Osteoblast (primary cell): ENCODE measurements around the gene CHST13. TPM values are rescaled to one million over a fixed set of nuclear protein-coding genes. Genes with fewer than 3 reads are reported as not detected.

Experiments used
- DNase-seq: peaks from one replicate; pipeline ENCODE4 v3.0.0; 2011; ENCODE audit warnings: low spot score, mixed read lengths; ENCODE audit not compliant: insufficient read length; ENCODE audit errors: missing footprints
- H2AFZ ChIP-seq: 2 replicates; pipeline ENCODE4 v1.6.0; 2011; ENCODE audit warnings: mild to moderate bottlenecking, low read length
- H3K27ac ChIP-seq: 2 replicates; pipeline ENCODE4 v1.5.1; 2011; ENCODE audit warnings: mild to moderate bottlenecking, low read depth, low read length, moderate library complexity
- H3K27me3 ChIP-seq: 2 replicates; pipeline ENCODE4 v1.6.0; 2012; ENCODE audit warnings: mild to moderate bottlenecking, control low read depth, inconsistent platforms, low read length, moderate library complexity; ENCODE audit not compliant: insufficient read depth
- H3K36me3 ChIP-seq: 2 replicates; pipeline ENCODE4 v1.5.1; 2011; ENCODE audit warnings: mild to moderate bottlenecking, low read length, control low read depth, moderate library complexity; ENCODE audit not compliant: insufficient read depth
- H3K4me1 ChIP-seq: 2 replicates; pipeline ENCODE4 v1.5.1; 2011; ENCODE audit warnings: mild to moderate bottlenecking, low read length, control low read depth, moderate library complexity; ENCODE audit not compliant: insufficient read depth
- H3K4me2 ChIP-seq: 2 replicates; pipeline ENCODE4 v1.6.0; 2011; ENCODE audit warnings: mild to moderate bottlenecking, low read length; ENCODE audit not compliant: insufficient read depth
- H3K4me3 ChIP-seq: fragments of 200-600 bp; sonication (generic); 3 replicates; pipeline ENCODE4 v1.5.1; 2012; ENCODE audit warnings: mild to moderate bottlenecking, low read length, inconsistent platforms; ENCODE audit not compliant: insufficient read depth
- H3K79me2 ChIP-seq: 2 replicates; pipeline ENCODE4 v1.6.0; 2012; ENCODE audit warnings: mild to moderate bottlenecking, low read length, control low read depth, inconsistent platforms; ENCODE audit not compliant: insufficient read depth
- H3K9me3 ChIP-seq: 2 replicates; pipeline ENCODE4 v1.5.1; 2011; ENCODE audit warnings: low read depth, low read length, control low read depth
- H4K20me1 ChIP-seq: 2 replicates; pipeline ENCODE4 v1.6.0; 2012; ENCODE audit warnings: mild to moderate bottlenecking, low read length, control low read depth; ENCODE audit not compliant: insufficient read depth
- total RNA-seq: library from RNA; depleted of rRNA; stranded (reverse); fragments of >200 nt; gene quantifications from 2 replicates; pipeline ENCODE4 v1.2.3, GENCODE V29; 2012
- TF ChIP-seq, protein P1 (sequence below): IDR thresholded peaks from 2 replicates; pipeline ENCODE4 v1.5.1; 2011; ENCODE audit warnings: mild to moderate bottlenecking, low read depth, low read length, moderate library complexity; ENCODE audit errors: extremely low read depth

CHST13 gene
- total RNA-seq, 1 donor = under 0.01 TPM

DNA sequence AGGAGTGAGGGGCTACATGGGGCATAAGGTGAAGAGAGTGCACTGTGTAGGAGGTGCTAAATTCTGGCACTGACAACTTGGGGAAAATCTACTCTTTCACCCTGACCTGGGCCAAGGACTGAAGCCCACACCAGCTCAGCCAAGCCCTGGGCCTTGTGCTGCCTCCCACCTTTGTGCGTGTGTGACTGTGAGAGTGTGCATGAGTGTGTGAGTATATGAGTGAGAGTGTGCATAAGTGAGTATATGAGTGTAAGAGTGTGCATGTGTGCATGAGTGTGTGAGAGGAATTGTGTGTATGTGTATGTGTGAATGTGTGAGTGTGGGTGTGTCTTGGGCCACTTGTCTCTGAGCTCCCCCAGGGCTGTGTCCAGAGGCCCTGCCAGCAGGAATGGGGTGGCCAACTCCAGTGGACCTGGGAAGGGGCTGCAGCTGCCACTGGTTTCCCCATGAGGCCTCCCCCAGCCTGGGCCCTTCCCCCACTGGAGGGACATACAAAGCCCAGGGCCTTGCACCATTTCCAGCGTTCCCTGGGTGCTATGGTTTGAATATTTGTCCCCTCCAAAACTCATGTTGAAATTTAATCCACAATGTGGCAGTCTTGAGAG lies 19.6 kb downstream of the CHST13 start:
- H3K4me1 ChIP-seq = peaks cover 14% of the 10 kb centered on the region
- no peak overlapping the region for H3K4me3 ChIP-seq
- DNase-seq = peak; percentile 76
- TF ChIP-seq, protein P1, sequence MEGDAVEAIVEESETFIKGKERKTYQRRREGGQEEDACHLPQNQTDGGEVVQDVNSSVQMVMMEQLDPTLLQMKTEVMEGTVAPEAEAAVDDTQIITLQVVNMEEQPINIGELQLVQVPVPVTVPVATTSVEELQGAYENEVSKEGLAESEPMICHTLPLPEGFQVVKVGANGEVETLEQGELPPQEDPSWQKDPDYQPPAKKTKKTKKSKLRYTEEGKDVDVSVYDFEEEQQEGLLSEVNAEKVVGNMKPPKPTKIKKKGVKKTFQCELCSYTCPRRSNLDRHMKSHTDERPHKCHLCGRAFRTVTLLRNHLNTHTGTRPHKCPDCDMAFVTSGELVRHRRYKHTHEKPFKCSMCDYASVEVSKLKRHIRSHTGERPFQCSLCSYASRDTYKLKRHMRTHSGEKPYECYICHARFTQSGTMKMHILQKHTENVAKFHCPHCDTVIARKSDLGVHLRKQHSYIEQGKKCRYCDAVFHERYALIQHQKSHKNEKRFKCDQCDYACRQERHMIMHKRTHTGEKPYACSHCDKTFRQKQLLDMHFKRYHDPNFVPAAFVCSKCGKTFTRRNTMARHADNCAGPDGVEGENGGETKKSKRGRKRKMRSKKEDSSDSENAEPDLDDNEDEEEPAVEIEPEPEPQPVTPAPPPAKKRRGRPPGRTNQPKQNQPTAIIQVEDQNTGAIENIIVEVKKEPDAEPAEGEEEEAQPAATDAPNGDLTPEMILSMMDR = no peak
- no peak overlapping the region for H2AFZ ChIP-seq
- no peaks in the 10 kb centered on the region for H3K9me3 ChIP-seq
- no peaks in the 10 kb centered on the region for H4K20me1 ChIP-seq
- H3K27ac ChIP-seq = no peak overlapping the region
- H3K36me3 ChIP-seq = no peaks in the 10 kb centered on the region
- no peaks in the 10 kb centered on the region for H3K79me2 ChIP-seq
- H3K27me3 ChIP-seq = peaks cover 15% of the 10 kb centered on the region
- no peak overlapping the region for H3K4me2 ChIP-seq

DNA sequence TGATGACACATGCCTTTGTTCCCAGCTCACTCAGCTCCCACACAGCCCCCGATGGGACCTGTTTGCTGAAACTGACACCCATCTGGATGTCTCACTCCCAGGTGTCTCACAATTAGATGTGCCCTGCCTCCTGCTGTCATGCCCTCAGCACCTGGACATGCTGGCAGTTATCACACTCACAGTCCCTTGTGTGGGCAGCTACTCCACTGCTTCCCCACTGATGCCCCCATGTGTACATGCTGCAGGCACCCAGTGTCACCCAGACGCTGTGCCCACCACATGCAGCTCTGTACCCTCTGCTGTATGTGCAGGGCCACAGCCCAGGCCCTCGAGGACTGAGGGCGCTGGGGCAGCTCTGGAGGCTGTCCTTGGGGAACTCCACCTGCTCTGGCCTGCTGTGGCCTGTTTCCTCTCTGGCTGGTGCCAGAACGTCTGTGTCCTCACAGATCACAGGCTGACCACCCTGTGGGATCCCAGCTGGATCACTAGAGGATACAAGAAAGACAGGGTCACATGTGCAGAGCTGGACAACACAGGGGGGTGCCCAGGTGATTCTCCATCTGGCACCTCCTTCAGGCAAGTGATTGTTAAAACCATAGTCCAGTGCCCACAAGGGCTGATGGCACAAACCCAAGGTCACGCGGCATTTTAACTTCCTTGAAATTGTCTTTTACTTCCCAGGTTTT lies 20.8 kb downstream of the CHST13 start:
- peak; percentile 62 for DNase-seq
- Histone ChIP-seq H2AFZ (no peak overlapping the region), H3K27me3 (peaks cover 20% of the 10 kb centered on the region), H3K9me3 (no peaks in the 10 kb centered on the region), H3K79me2 (no peaks in the 10 kb centered on the region), H3K4me3 (no peak overlapping the region), H3K27ac (no peak overlapping the region), H3K4me2 (no peak overlapping the region), H3K36me3 (no peaks in the 10 kb centered on the region), H4K20me1 (no peaks in the 10 kb centered on the region), H3K4me1 (peaks cover 14% of the 10 kb centered on the region)
- TF ChIP-seq, protein P1 = no peak

DNA sequence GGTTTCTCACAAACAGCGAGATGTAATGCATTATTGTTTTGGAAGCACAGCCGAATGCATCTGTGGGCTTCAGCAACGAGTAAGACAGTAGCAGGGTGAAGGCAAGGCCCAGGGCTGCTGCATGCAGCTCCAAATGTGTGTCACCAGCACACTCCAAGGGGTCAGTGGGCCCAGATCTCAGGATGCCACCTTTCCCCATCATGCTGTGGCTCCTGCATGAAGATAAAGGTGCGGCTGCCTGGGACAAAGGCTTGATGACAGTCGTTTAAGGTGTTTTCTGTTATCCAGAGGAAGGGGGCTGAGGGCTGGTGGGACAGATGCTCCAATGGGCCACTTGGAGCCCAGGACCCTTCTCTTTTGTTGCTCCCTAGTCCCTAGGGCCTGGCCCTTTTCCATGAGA lies 21.6 kb downstream of the CHST13 start:
- DNase-seq = peak; percentile 88
- H3K36me3 ChIP-seq = no peaks in the 10 kb centered on the region
- H4K20me1 ChIP-seq = no peaks in the 10 kb centered on the region
- H3K79me2 ChIP-seq = no peaks in the 10 kb centered on the region
- peaks cover 20% of the 10 kb centered on the region for H3K27me3 ChIP-seq
- TF ChIP-seq, protein P1 = no peak
- H3K4me1 ChIP-seq = peaks cover 7% of the 10 kb centered on the region
- H3K9me3 ChIP-seq = no peaks in the 10 kb centered on the region
- H3K4me2 ChIP-seq = no peak overlapping the region
- no peak overlapping the region for H3K4me3 ChIP-seq
- H3K27ac ChIP-seq = no peak overlapping the region
- no peak overlapping the region for H2AFZ ChIP-seq

DNA sequence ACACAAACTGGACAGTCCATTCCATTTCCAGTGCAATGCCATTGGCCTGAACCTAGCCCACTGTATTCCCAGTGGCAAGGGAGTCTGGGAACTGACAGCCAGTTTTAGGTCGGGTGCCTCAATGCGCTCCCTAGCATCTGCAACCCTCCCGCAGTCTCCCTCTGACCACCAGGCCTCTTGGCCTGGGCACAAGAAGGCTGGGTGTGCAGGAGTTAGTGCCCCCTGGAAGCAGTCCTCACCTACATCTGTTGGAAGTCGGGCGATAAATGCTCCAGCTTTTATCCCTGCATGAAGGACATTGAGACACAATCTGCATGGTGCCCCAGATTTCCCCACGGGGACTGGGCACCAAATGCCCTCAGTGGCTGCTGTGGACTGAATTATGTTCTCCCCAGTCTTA lies 22.1 kb downstream of the CHST13 start:
- peak; percentile 49 for DNase-seq
- H3K4me2 ChIP-seq = no peak overlapping the region
- no peaks in the 10 kb centered on the region for H3K79me2 ChIP-seq
- TF ChIP-seq, protein P1 = no peak
- no peak overlapping the region for H3K27ac ChIP-seq
- peaks cover 3% of the 10 kb centered on the region for H3K4me1 ChIP-seq
- H4K20me1 ChIP-seq = no peaks in the 10 kb centered on the region
- H3K9me3 ChIP-seq = no peaks in the 10 kb centered on the region
- no peaks in the 10 kb centered on the region for H3K36me3 ChIP-seq
- peaks cover 20% of the 10 kb centered on the region for H3K27me3 ChIP-seq
- no peak overlapping the region for H3K4me3 ChIP-seq
- H2AFZ ChIP-seq = no peak overlapping the region
